BJ (cell line): ENCODE measurements around the gene SMAP2. TPM values are rescaled to one million over a fixed set of nuclear protein-coding genes. Genes with fewer than 3 reads are reported as not detected.

Source experiments
- CTCF ChIA-PET: fragments of 350-600 bp; formaldehyde crosslinking; extraction: SDS; loops from one replicate; lab custom pipeline; 2021; ENCODE audit warnings: antibody characterized with exemption, inconsistent platforms; lab: Yijun Ruan, JAX
- POLR2A ChIA-PET: fragments of 300-600 bp; sonication (Branson Sonifier 250); formaldehyde crosslinking; extraction: SDS; loops from one replicate; lab custom pipeline; 2021; ENCODE audit warnings: antibody characterized with exemption; lab: Charles Lee
- DNase-seq: peaks from one replicate; pipeline ENCODE4 v3.0.0-alpha.2; 2011; ENCODE audit warnings: low read depth
- H3K27me3 ChIP-seq: 2 replicates; pipeline ENCODE4 v1.6.0; 2011; ENCODE audit warnings: low read length; ENCODE audit not compliant: control insufficient read depth, insufficient read depth
- H3K36me3 ChIP-seq: 2 replicates; pipeline ENCODE4 v1.5.1; 2011; ENCODE audit warnings: low read length; ENCODE audit not compliant: control insufficient read depth, insufficient read depth
- H3K4me3 ChIP-seq: 2 replicates; pipeline ENCODE4 v1.5.1; 2011; ENCODE audit warnings: low read depth, mild to moderate bottlenecking, control low read depth, low read length
- CTCF ChIP-seq: IDR thresholded peaks from 2 replicates; pipeline ENCODE4 v1.5.1; 2011; ENCODE audit warnings: low read depth, mild to moderate bottlenecking, control low read depth, inconsistent platforms, low read length, moderate library complexity; ENCODE audit not compliant: insufficient read depth
- polyA plus RNA-seq: library from polyadenylated mRNA; depleted of rRNA; stranded (reverse); fragments of >200 nt; gene quantifications from 2 replicates; pipeline ENCODE4 v1.2.3, GENCODE V29; 2011

SMAP2 gene
- polyA plus RNA-seq, 1 experiment = 10.2 TPM

DNA sequence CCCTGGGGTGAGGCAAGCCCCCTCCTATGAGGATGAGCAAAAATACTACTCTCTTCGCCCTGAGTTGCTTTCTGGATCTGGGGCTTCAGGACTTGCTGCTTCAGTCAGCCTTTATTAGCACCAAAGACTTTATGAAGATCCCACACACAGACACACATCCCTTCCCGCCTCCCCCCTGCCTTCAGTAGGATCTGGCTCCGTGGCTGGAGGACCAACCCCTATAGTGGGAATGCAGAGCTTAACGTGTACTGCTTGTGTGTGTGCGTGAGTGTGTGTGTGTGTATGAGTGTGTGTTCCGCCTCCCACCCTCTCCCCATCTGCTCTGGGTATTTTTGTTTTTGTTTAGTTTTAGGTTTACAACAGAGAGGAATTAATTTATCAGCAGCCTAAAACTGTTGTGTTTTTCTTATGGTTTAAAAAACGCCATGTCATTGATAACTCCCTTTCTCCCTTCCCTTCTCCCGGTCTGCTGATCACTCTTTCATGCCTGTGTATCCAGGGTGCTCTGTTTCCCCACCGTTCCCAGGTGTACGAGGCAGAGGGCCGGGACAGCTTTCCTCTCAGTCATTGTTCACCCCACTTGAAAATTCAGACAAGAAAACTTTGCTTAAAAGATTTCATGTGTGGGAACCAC, 49.2 kb downstream of the SMAP2 start:
- TF ChIP-seq CTCF = no peak
- ChIA-PET CTCF (interaction anchor here (1.0 kb wide), 1 partner anchor 16 kb away, joined by 3 read pairs; no protein-coding TSS in a partner anchor), POLR2A (no interaction called here)
- DNase-seq = no peak
- Histone ChIP-seq H3K4me3 (no peak overlapping the region), H3K27me3 (no peaks in the 10 kb centered on the region), H3K36me3 (no peaks in the 10 kb centered on the region; the same call in 1 of the 2 replicates)

DNA sequence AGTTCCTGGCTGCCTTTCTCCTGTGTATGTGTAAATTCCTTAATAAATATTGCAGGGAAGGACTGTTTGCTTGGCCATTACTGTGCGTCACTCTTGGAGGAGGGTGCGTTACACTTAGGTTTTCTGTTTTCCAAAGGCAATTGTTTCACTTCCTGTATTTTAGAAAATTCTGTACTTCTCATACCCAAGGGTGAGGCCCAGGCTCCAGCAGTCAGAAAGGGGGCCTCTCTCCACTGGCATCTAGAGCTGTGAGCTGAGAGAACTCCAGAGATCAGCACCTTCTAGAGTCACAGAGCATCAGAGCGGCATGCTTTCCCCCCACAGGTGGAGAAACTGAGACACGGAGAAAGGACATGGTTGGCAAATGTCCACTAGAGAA, 49.7 kb downstream of the SMAP2 start:
- DNase-seq = no peak
- ChIA-PET CTCF (interaction anchor here (1.2 kb wide), 1 partner anchor 183 kb away, joined by 3 read pairs; no protein-coding TSS in a partner anchor), POLR2A (no interaction called here)
- H3K4me3 ChIP-seq = no peak overlapping the region
- no peaks in the 10 kb centered on the region for H3K27me3 ChIP-seq
- TF ChIP-seq CTCF = no peak
- H3K36me3 ChIP-seq = no peaks in the 10 kb centered on the region; the same call in 1 of the 2 replicates

- Histone ChIP-seq H3K36me3 (no peaks in the 10 kb centered on the region; the same call in 1 of the 2 replicates), H3K27me3 (no peaks in the 10 kb centered on the region), H3K4me3 (no peak overlapping the region)
- ChIA-PET CTCF (interaction anchor here (0.9 to 1.8 kb wide), 5 partner anchors 13 to 280 kb away, joined by 3 to 5 read pairs (median 4); no protein-coding TSS in a partner anchor), POLR2A (interaction anchor here (0.6 kb wide), 1 partner anchor 638 kb away, joined by 4 read pairs; no protein-coding TSS in a partner anchor)
- no peak for TF ChIP-seq CTCF
- no peak for DNase-seq
Observed at GRCh38 chr1:40423951-40424618, 50.6 kb downstream of the SMAP2 start.

- no peaks in the 10 kb centered on the region; the same call in 1 of the 2 replicates for H3K36me3 ChIP-seq
- DNase-seq = no peak
- no peak for TF ChIP-seq CTCF
- ChIA-PET POLR2A (no interaction called here), CTCF (interaction anchor here (0.9 to 1.8 kb wide), 4 partner anchors 12 to 281 kb away, joined by 3 to 5 read pairs (median 4); no protein-coding TSS in a partner anchor)
- H3K27me3 ChIP-seq = no peaks in the 10 kb centered on the region
- H3K4me3 ChIP-seq = no peak overlapping the region
Observed at GRCh38 chr1:40425198-40425597, 51.7 kb downstream of the SMAP2 start.

DNA sequence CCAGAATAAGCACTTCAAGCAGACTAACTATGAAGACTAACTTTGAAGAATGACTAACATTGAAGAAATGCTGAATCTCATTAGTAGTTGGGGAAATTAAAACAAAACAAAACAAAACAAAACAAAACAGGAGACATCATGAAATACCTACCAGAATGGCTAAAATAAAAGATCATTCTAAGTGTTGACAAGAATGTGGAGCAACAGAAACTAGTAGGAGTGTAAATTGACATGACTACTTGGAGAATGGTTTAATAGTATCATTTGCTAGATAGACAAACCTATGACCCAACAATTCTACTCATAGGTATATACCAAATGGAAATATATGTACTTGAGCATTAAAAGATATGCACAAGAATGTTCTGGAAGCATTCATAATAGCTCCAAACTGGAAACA, 57.9 kb downstream of the SMAP2 start:
- TF ChIP-seq CTCF = no peak
- ChIA-PET POLR2A (no interaction called here), CTCF (interaction anchor here (0.9 kb wide), 1 partner anchor 288 kb away, joined by 3 read pairs; no protein-coding TSS in a partner anchor)
- Histone ChIP-seq H3K36me3 (no peaks in the 10 kb centered on the region), H3K4me3 (no peak overlapping the region), H3K27me3 (no peaks in the 10 kb centered on the region)
- DNase-seq = no peak
